Astrocyte (in vitro differentiated cells and primary cell): ENCODE data around the gene SNAI3. TPM values are rescaled to one million over a fixed set of nuclear protein-coding genes. Genes with fewer than 3 reads are reported as not detected.

ENCODE experiments used
- DNase-seq: peaks from one replicate; pipeline ENCODE4 v3.0.0-alpha.2; 2010; ENCODE audit warnings: low read depth
- FAIRE-seq: peaks from 2 replicates; lab custom pipeline; 2011; peaks lifted over from hg19 to GRCh38; lab: Jason Lieb, UNC
- H2AFZ ChIP-seq: 2 replicates; pipeline ENCODE4 v1.6.0; 2012; ENCODE audit warnings: low read depth, low read length, inconsistent platforms
- H3K27ac ChIP-seq: 2 replicates; pipeline ENCODE4 v1.5.1; 2011; ENCODE audit warnings: low read depth, low read length, inconsistent platforms
- H3K27me3 ChIP-seq: 2 replicates; pipeline ENCODE4 v1.6.0; 2011; ENCODE audit warnings: low read length, inconsistent platforms; ENCODE audit not compliant: insufficient read depth
- H3K36me3 ChIP-seq: 2 replicates; pipeline ENCODE4 v1.5.1; 2011; ENCODE audit warnings: low read length, inconsistent platforms; ENCODE audit not compliant: insufficient read depth
- H3K4me1 ChIP-seq: 2 replicates; pipeline ENCODE4 v1.5.1; 2011; ENCODE audit warnings: low read length, inconsistent platforms; ENCODE audit not compliant: insufficient read depth
- H3K4me2 ChIP-seq: 2 replicates; pipeline ENCODE4 v1.6.0; 2012; ENCODE audit warnings: low read length, inconsistent platforms
- H3K4me3 ChIP-seq: 2 replicates; pipeline ENCODE4 v1.5.1; 2011; ENCODE audit warnings: low read depth, mild to moderate bottlenecking, low read length, inconsistent platforms; ENCODE audit not compliant: insufficient read depth
- H3K79me2 ChIP-seq: 2 replicates; pipeline ENCODE4 v1.6.0; 2012; ENCODE audit warnings: mild to moderate bottlenecking, low read length, inconsistent platforms; ENCODE audit not compliant: insufficient read depth
- H3K9ac ChIP-seq: 2 replicates; pipeline ENCODE4 v1.6.0; 2012; ENCODE audit warnings: mild to moderate bottlenecking, low read length, inconsistent platforms
- H3K9me3 ChIP-seq: 2 replicates; pipeline ENCODE4 v1.5.1; 2012; ENCODE audit warnings: low read depth, mild to moderate bottlenecking, low read length, inconsistent platforms; ENCODE audit not compliant: insufficient read depth
- H4K20me1 ChIP-seq: 2 replicates; pipeline ENCODE4 v1.6.0; 2012; ENCODE audit warnings: low read length, inconsistent platforms; ENCODE audit not compliant: insufficient read depth
- H3K27ac Mint-ChIP-seq: one replicate; pipeline ENCODE4 v1.8.0; 2021; ENCODE audit warnings: mild to moderate bottlenecking, mixed read lengths; ENCODE audit not compliant: unreplicated experiment
- H3K27me3 Mint-ChIP-seq: one replicate; pipeline ENCODE4 v1.8.0; 2021; ENCODE audit warnings: low read depth, mixed read lengths; ENCODE audit not compliant: unreplicated experiment
- H3K36me3 Mint-ChIP-seq: one replicate; pipeline ENCODE4 v1.8.0; 2021; ENCODE audit warnings: low read depth, mixed read lengths; ENCODE audit not compliant: unreplicated experiment
- H3K4me1 Mint-ChIP-seq: one replicate; pipeline ENCODE4 v1.8.0; 2021; ENCODE audit warnings: low read depth, mixed read lengths; ENCODE audit not compliant: unreplicated experiment
- H3K4me3 Mint-ChIP-seq: one replicate; pipeline ENCODE4 v1.8.0; 2021; ENCODE audit warnings: mild to moderate bottlenecking, moderate library complexity, mixed read lengths; ENCODE audit not compliant: unreplicated experiment
- H3K9me3 Mint-ChIP-seq: one replicate; pipeline ENCODE4 v1.8.0; 2021; ENCODE audit warnings: mild to moderate bottlenecking, mixed read lengths; ENCODE audit not compliant: unreplicated experiment
- CTCF ChIP-seq: IDR thresholded peaks from 2 replicates; pipeline ENCODE4 v1.5.1; 2011; ENCODE audit warnings: low read depth, mild to moderate bottlenecking, inconsistent platforms, low read length, moderate library complexity; ENCODE audit not compliant: insufficient read depth
- EZH2 ChIP-seq: IDR thresholded peaks from 2 replicates; pipeline ENCODE4 v1.6.1; 2012; ENCODE audit warnings: mild to moderate bottlenecking, low read length, inconsistent platforms; ENCODE audit not compliant: insufficient read depth
- total RNA-seq: library from RNA; stranded (reverse); gene quantifications from 2 replicates; pipeline ENCODE4 v1.2.1, GENCODE V29; 2021

SNAI3 gene
- total RNA-seq, 1 donor from 2014 or later = 0.48 TPM

- H3K27me3 ChIP-seq = no peaks in the 10 kb centered on the region
- H3K4me3 Mint-ChIP-seq = no peak overlapping the region
- H3K4me3 ChIP-seq = no peak overlapping the region
- H3K27ac Mint-ChIP-seq = no peak overlapping the region
- H3K9me3 Mint-ChIP-seq = no peaks in the 10 kb centered on the region
- no peak overlapping the region for H3K4me2 ChIP-seq
- H3K27me3 Mint-ChIP-seq = peaks cover 3% of the 10 kb centered on the region
- FAIRE-seq (no peak), DNase-seq (no peak)
- H2AFZ ChIP-seq = no peak overlapping the region
- peaks cover 4% of the 10 kb centered on the region for H3K4me1 Mint-ChIP-seq
- H3K36me3 ChIP-seq = no peaks in the 10 kb centered on the region
- no peak for TF ChIP-seq EZH2
- no peak for TF ChIP-seq CTCF
- H3K9me3 ChIP-seq = no peaks in the 10 kb centered on the region
- no peak overlapping the region for H3K27ac ChIP-seq
- no peaks in the 10 kb centered on the region for H4K20me1 ChIP-seq
- peaks cover 15% of the 10 kb centered on the region for H3K4me1 ChIP-seq
- H3K36me3 Mint-ChIP-seq = peaks cover 8% of the 10 kb centered on the region
- H3K79me2 ChIP-seq = peaks cover 25% of the 10 kb centered on the region
- no peak overlapping the region for H3K9ac ChIP-seq
These were observed 11.7 kb upstream of the SNAI3 start for GRCh38 chr16:88697831-88698615.

- Histone ChIP-seq H3K4me1 (peaks cover 15% of the 10 kb centered on the region), H2AFZ (no peak overlapping the region), H4K20me1 (no peaks in the 10 kb centered on the region), H3K4me2 (no peak overlapping the region), H3K4me3 (no peak overlapping the region), H3K27ac (no peak overlapping the region), H3K9ac (no peak overlapping the region), H3K36me3 (no peaks in the 10 kb centered on the region), H3K9me3 (no peaks in the 10 kb centered on the region), H3K27me3 (no peaks in the 10 kb centered on the region), H3K79me2 (peaks cover 19% of the 10 kb centered on the region)
- H3K27ac Mint-ChIP-seq = no peak overlapping the region
- peaks cover 4% of the 10 kb centered on the region for H3K27me3 Mint-ChIP-seq
- no peaks in the 10 kb centered on the region for H3K9me3 Mint-ChIP-seq
- peaks cover 4% of the 10 kb centered on the region for H3K4me1 Mint-ChIP-seq
- H3K36me3 Mint-ChIP-seq = peaks cover 8% of the 10 kb centered on the region
- no peak overlapping the region for H3K4me3 Mint-ChIP-seq
- FAIRE-seq (no peak), DNase-seq (no peak)
- TF ChIP-seq EZH2 (no peak), CTCF (no peak)
These were observed 11.0 kb upstream of the SNAI3 start for GRCh38 chr16:88697116-88697830.
